NCI-H748 treated with DMSO at 0.1 percent for 48 hours (cell line): Measurements from ENCODE around the gene PODN.

Experiments used
- DNase-seq: peaks from one replicate; lab custom pipeline; 2025; lab: John Stamatoyannopoulos, UW

The PODN gene

DNA sequence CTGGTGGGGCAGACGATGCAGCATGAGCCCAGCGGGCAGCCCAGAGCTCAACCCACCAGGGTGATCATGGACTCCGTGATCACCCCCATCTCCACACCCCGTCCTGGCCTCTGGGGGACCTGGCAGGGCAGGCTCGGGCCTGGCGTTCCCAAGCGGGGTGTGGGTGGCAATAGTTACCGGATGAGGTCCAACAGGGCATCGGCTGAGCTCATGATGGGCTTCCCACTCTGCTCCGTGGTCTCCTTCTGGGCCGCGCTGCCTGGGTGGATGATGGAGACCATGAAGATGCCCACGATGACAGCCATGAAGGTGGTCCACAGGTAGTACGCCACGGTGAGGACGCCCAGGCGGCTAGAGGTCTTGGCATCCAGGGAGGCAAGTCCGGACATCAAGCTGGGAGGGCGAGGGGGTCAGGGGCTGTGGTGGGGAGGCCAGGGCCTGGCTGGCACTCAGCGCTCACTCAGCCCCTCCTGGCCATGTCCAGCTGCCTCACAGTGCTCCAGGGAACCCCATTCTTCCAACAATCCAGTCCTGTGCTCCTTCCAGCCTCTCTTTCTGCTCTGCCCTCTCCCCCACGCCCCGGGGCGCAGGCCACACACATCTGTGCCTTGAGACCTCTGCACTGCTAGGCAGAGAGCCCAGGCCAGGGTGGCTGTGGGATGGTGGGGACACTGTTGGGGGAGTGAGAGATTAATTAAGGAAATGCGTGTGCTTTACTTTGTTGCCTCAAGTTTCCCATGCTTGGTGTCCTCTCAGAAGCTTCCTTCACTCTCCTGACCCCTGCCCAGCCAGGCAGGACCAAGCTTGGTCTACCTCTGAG lies 52.8 kb downstream of the PODN start:
- DNase-seq, result no peak

- DNase-seq, result no peak
These were observed 53.6 kb downstream of the PODN start for GRCh38 chr1:53115403-53116306.

DNA sequence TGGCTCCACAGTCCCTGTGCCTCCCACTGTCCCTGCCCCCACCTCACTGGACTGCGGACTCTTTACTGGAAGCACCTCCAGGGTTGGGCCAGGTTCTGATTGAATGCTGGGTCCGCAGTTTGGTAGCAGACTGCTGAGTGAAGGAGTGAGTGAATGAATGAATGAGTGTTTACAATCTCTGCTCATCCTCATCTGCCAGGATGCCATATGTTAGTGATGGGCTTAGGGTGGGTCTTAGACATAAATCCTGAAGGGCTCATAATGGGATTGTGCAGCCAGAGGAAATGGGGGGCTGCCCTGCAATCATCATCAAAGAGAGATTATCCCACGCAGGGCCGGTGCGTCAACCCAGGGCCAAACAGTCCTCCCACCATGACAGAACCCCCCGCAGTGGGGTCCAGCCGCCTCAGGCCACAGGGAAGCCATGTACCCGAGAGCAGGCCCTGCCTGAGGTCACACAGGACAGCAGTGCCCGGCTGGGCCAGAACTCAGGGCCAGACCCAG lies 54.3 kb downstream of the PODN start:
- no peak for DNase-seq

DNA sequence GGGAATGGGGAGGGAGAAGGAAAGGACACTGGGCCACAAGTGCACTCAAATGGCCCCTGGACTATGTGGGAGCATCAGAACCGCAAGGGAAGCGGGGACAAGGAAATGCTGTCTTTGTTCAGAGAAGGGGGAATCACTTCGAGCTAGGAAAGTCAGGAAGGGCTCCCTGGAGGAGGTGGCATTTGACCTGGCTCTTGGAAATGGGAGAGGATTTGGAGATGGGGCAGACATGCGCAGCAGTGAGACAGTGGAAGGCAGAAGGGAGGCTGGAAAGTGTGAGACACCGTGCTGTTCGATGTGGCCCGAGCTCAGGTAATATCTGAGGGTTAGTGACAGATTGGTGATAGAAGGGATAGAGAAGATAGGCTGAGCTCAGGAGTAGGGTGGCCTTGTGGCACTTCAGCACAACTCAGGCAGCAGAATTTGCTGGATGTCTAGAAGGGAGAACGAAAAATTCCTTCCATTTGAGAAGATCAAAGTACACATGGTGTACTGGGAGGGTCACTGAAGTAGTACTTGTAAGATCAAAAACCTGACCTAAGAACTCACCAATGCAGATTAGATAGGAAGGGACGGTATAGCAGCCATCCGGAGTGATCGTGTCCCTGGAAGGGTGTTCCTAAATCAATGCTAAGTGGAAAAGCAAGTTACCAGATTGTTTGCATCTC lies 55.1 kb downstream of the PODN start:
- DNase-seq, result no peak

DNA sequence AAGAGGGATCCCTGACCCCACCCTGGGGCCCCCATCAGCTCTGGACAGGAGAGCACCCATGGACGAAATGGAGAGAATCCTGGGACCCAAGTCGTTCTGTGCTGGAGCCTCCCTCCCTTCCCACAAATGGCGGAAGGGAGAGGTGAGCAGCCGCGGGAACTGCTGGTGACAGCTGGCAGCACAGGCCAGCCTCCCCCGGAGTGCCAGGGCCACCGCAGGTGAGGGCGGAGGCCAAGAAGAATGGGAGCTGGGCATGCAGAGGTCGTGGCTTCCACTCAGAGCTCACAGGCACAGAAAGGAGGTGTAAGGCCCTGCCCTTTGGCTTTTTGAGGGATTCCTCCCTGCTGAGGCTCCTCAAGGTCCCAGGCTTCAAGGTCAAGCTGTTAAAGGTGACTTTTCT lies 55.8 kb downstream of the PODN start:
- no peak for DNase-seq

- no peak for DNase-seq
These were observed 58.6 kb downstream of the PODN start for GRCh38 chr1:53120659-53121058.

DNA sequence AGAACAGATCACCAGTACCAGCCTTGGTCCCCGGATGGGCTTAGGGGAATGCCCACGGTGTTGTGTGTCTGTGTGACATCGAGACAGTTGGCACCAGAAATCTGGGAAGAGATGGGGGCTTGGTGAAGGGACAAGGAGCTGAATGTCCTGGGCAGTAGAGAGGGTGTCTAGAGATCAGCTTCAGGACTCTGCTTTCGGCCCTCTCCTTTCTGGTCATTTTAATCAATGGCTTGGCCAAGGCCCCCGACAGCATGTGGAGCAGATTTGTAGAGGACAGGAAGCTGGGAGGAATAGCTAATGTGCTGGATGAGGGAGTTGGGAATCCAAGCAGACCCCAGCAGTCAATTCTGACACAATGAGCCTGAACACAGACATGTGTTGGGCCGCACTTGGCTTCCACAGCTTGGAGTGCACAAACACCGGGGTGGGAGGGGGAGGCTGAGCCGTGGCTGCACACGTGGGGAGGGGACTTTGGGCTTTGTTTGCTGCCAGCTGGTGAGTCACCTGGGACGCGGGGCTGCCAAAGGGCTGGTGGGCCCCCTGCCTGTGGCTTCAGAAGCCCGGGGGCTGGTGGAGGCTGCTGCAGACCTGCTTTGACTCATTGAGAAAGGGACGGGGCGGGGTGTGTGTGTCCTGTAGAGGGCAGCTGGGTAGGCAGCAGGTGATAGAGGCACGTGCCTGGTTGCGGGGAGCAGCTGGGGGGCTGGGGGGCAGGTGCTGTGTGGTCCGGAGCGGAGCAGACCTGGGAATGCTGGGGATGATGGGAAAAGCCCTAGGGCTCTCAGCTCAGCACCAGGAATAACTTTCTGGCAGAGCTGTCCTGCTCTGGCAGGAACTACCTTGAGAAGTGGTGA lies 59.5 kb downstream of the PODN start:
- DNase-seq, result no peak

DNA sequence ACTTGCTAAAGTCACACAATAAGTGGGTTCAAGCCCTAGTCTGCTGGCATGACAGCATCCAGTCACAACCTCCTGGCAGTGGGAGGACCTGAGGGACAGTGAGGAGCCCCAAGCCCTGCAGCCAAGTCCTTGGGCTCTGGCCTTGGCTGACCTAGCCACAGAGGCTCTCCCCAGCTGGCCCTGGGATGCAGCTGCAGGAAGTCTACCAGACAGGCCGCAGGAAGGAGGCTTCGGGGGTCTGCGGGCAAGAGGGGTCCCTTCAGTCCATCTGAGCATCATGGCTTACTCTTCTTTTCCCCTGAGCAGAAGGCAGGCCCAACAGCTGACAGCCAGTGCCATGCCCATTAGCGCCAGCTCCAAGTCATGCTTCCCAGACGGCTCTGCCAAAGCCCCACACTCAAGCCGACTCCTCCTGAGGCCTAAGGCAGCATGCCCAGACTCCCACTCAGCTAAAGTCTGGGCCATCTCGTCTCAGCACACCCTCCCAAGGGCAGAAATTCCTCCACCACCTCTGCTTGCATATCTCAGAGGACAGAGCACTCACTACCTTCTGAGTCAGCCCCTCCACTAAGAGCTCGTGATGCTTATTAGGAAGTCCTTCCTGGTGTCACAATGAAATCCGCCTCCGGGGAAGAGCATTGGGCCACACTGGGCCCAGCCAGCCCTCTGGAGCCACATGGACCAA lies 60.3 kb downstream of the PODN start:
- no peak for DNase-seq

GRCh38 chr1:53122961-53123413 lies 61.0 kb downstream of the PODN start:
- DNase-seq, result no peak

DNA sequence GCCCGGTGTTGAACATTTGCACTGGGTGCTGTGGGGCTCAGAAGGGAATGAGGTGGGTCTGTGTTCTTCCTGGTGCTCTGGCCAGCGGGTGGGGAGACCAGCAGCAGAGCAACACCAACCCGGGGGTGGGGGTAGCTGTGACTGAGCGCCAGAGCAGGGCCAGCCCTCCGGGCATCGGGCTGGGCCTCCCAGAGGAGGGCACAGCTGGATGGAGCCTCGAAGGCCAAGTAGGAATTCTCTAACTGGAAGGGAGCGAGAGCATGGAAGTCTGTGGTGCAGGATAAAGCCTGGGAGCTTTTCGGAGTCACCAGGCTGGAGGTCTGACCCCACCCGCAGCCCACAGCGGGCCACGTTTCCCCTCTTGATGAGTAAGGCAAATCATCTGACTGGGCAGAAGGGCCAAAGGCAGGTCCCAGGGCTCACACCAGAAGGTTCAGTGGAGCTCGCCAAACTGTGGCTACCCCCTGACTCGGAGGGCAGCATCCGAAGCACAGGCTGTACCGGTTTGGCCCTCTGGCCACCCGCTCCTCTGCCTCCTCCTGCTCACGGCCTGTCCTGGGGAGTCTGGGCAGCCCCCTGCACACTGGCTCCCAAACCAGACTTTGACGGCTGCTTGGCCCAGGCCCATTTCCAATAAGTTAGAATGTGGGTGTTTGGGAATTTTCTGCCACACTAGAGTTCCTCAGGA lies 61.6 kb downstream of the PODN start:
- DNase-seq, result no peak

DNA sequence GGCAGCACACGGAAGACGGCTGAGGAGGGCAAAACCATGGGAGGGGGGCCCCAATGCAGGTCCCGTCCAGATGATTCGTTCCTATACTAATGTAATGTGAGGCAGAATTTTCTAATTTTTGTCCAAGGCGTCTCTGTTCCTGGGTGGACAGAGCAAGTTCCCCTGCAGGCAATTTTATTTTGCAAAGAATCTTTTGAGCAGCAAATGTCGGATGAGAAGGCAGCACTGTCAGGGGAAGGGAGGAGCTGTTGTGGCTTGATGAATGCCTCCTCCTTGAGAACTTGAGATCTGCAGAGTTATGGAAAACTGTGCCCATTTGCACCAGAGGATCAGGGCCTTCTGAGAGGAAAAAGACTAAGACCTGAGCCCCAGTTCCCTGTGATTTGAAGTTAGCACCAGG lies 63.1 kb downstream of the PODN start:
- DNase-seq, result no peak

- no peak for DNase-seq
These were observed 63.8 kb downstream of the PODN start for GRCh38 chr1:53125623-53126360.

- DNase-seq, result no peak
These were observed 64.5 kb downstream of the PODN start for GRCh38 chr1:53126495-53126894.

- no peak for DNase-seq
These were observed 65.5 kb downstream of the PODN start for GRCh38 chr1:53127546-53127945.

- no peak for DNase-seq
These were observed 66.4 kb downstream of the PODN start for GRCh38 chr1:53128401-53128800.

DNA sequence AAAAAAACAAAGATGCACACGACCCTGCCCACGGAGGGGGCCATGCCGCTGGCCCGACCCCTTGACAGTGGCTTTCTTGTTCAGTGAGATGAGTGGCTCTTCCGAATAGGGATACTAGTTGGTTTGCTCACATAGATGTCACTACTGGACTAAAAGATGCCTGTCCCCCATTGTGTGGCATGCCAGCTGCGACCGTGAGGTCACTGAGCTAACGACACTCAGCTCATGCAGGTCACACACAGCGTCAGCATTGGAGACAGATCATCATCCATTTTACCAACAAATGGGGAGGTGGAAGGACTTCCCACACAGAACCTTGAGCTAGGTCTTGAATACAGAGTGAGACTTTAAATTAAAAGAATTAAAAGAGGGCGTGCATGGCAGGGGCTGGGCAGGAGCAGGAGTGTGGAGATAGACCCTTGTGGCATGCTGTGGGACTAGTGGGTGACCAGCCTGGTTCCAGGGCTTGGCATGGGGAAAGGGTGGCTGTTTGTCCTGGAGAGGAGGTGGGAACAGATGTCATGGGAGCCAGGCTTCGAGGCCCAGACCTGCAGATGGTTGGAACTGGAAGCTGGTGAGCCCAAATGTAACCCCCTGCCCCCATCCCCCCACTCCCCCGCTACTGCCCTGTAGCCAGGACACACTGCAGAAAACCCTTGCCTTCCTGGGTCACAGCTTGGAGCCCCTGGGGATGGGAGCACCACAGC lies 68.0 kb downstream of the PODN start:
- no peak for DNase-seq

DNA sequence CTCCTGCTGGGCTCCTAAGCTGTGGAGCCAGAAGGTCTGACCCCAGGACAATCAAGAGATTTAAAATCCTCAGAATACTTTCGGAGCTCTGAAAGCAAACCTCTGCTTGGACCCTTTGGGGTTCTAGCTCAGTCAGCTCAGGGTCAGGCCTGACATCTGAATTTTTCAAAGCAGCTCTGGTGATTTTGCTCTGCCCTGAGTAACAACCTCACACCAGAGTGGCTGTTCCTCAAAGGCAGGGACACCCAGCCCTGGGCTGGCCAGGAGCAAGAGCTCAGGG lies 68.5 kb downstream of the PODN start:
- DNase-seq, result no peak

GRCh38 chr1:53130878-53131589 lies 69.0 kb downstream of the PODN start:
- no peak for DNase-seq

- DNase-seq, result no peak
These were observed 69.6 kb downstream of the PODN start for GRCh38 chr1:53131590-53131938.
